Trophoblast cell (in vitro differentiated cells and primary cell): ENCODE results near the gene GNL2.
"Not testable (repeated sequence)": the region's sequence is repeated elsewhere in the genome, so short reads cannot be mapped to it uniquely, and the experiment has no call there.

ENCODE experiments used
- DNase-seq, 2 donors: peaks; one replicate each; pipeline ENCODE4 v3.0.0-alpha.2; 2016
- H2AFZ ChIP-seq: 2 replicates; pipeline ENCODE4 v1.6.1; 2013; ENCODE audit warnings: low read length, moderate library complexity, mild to moderate bottlenecking; ENCODE audit not compliant: insufficient read depth, poor library complexity
- H2AK5ac ChIP-seq: 2 replicates; pipeline ENCODE4 v1.6.1; 2013; ENCODE audit warnings: mild to moderate bottlenecking, low read length
- H2BK120ac ChIP-seq: 2 replicates; pipeline ENCODE4 v1.6.1; 2013; ENCODE audit warnings: low read length, mild to moderate bottlenecking, moderate library complexity; ENCODE audit not compliant: insufficient read depth, poor library complexity
- H2BK12ac ChIP-seq: 2 replicates; pipeline ENCODE4 v1.6.1; 2013; ENCODE audit warnings: mild to moderate bottlenecking, low read length, moderate library complexity
- H2BK5ac ChIP-seq: 2 replicates; pipeline ENCODE4 v1.6.1; 2013; ENCODE audit warnings: low read length, low read depth, moderate library complexity, mild to moderate bottlenecking; ENCODE audit not compliant: poor library complexity
- H3K14ac ChIP-seq: 2 replicates; pipeline ENCODE4 v1.6.1; 2013; ENCODE audit warnings: mild to moderate bottlenecking, low read length
- H3K18ac ChIP-seq: 2 replicates; pipeline ENCODE4 v1.6.1; 2013; ENCODE audit warnings: mild to moderate bottlenecking, low read length
- H3K23ac ChIP-seq: 2 replicates; pipeline ENCODE4 v1.6.1; 2013; ENCODE audit warnings: low read length
- H3K27ac ChIP-seq: 2 replicates; pipeline ENCODE4 v1.5.1; 2013; ENCODE audit warnings: low read depth, mild to moderate bottlenecking, inconsistent platforms, low read length, moderate library complexity
- H3K27me3 ChIP-seq: 2 replicates; pipeline ENCODE4 v1.6.1; 2013; ENCODE audit warnings: inconsistent platforms, mild to moderate bottlenecking, low read length, moderate library complexity; ENCODE audit not compliant: insufficient read depth
- H3K36me3 ChIP-seq, 2 experiments: 1 replicate in 1 of 2; 2 replicates in 1 of 2; pipeline ENCODE4 v1.6.1; 2013; ENCODE audit warnings: low read length in 2 of 2, mild to moderate bottlenecking in 2 of 2, moderate library complexity in 1 of 2; ENCODE audit not compliant: insufficient read depth in 2 of 2, control insufficient read depth in 1 of 2
- H3K4ac ChIP-seq: 2 replicates; pipeline ENCODE4 v1.6.1; 2013; ENCODE audit warnings: low read depth, mild to moderate bottlenecking, low read length, moderate library complexity
- H3K4me1 ChIP-seq, 2 experiments: 1 replicate in 1 of 2; 2 replicates in 1 of 2; pipeline ENCODE4 v1.6.1; 2013; ENCODE audit warnings: low read length in 2 of 2, mild to moderate bottlenecking in 2 of 2, moderate library complexity in 1 of 2; ENCODE audit not compliant: insufficient read depth in 2 of 2, control insufficient read depth in 1 of 2
- H3K4me2 ChIP-seq: 2 replicates; pipeline ENCODE4 v1.6.1; 2013; ENCODE audit warnings: inconsistent platforms, mild to moderate bottlenecking, low read length, moderate library complexity
- H3K4me3 ChIP-seq: 2 replicates; pipeline ENCODE4 v1.5.1; 2013; ENCODE audit warnings: mild to moderate bottlenecking, low read depth, low read length, inconsistent platforms
- H3K79me1 ChIP-seq: one replicate; pipeline ENCODE4 v1.6.1; 2013; ENCODE audit warnings: low read length
- H3K79me2 ChIP-seq: 2 replicates; pipeline ENCODE4 v1.6.1; 2013; ENCODE audit warnings: low read length, mild to moderate bottlenecking; ENCODE audit not compliant: control insufficient read depth, insufficient read depth, poor library complexity
- H3K9ac ChIP-seq: 2 replicates; pipeline ENCODE4 v1.6.1; 2013; ENCODE audit warnings: mild to moderate bottlenecking, low read length
- H3K9me3 ChIP-seq: 2 replicates; pipeline ENCODE4 v1.6.1; 2013; ENCODE audit warnings: low read depth, mild to moderate bottlenecking, control low read depth, inconsistent platforms, low read length; ENCODE audit not compliant: insufficient read depth
- H4K12ac ChIP-seq: 2 replicates; pipeline ENCODE4 v1.6.1; 2013; ENCODE audit warnings: low read depth, mild to moderate bottlenecking, low read length, moderate library complexity
- H4K8ac ChIP-seq: 2 replicates; pipeline ENCODE4 v1.6.1; 2013; ENCODE audit warnings: low read depth, mild to moderate bottlenecking, low read length, moderate library complexity
- H4K91ac ChIP-seq: one replicate; pipeline ENCODE4 v1.6.1; 2013; ENCODE audit warnings: low read depth, mild to moderate bottlenecking, low read length, moderate library complexity
- WGBS: extraction: QIAGEN DNeasy Blood & Tissue Kit; methylation state at CpG from one replicate; pipeline ENCODE4 v1.1.7; 2013; ENCODE audit warnings: missing lambda C conversion rate; ENCODE audit not compliant: insufficient read length, insufficient coverage; ENCODE audit errors: extremely low coverage; 5-methylcytosine and 5-hydroxymethylcytosine counted together

GNL2 gene

GRCh38 chr1:37561133-37562132 is 34.3 kb downstream of the GNL2 start:
- H3K27ac ChIP-seq = no peak overlapping the region
- no peak overlapping the region for H3K4me2 ChIP-seq
- H2AK5ac ChIP-seq = no peak overlapping the region
- no peak overlapping the region for H4K12ac ChIP-seq
- no peak overlapping the region for H2BK12ac ChIP-seq
- H3K23ac ChIP-seq = no peak overlapping the region
- H3K9me3 ChIP-seq = no peaks in the 10 kb centered on the region
- H3K14ac ChIP-seq = no peak overlapping the region
- H2BK120ac ChIP-seq = no peak overlapping the region
- DNase-seq = peak; percentile 33 to 62
- H4K91ac ChIP-seq = no peak overlapping the region
- no peak overlapping the region for H3K4me3 ChIP-seq
- no peak overlapping the region for H3K4ac ChIP-seq
- peaks cover 2% of the 10 kb centered on the region for H3K79me1 ChIP-seq
- H3K36me3 ChIP-seq = peaks cover 7 to 22% of the 10 kb centered on the region in 2 experiments
- peaks cover 3 to 6% of the 10 kb centered on the region in 2 experiments for H3K4me1 ChIP-seq
- no peak overlapping the region for H3K9ac ChIP-seq
- WGBS = no CpG with 5 or more reads among the region's 21 CpGs
- H3K18ac ChIP-seq = no peak overlapping the region
- no peaks in the 10 kb centered on the region for H3K79me2 ChIP-seq
- H4K8ac ChIP-seq = no peak overlapping the region
- H3K27me3 ChIP-seq = no peaks in the 10 kb centered on the region
- H2AFZ ChIP-seq = no peak overlapping the region
- no peak overlapping the region for H2BK5ac ChIP-seq

- Histone ChIP-seq H2BK120ac (no peak overlapping the region), H3K9me3 (no peaks in the 10 kb centered on the region), H2AK5ac (no peak overlapping the region), H3K4me1 (peaks cover 3 to 6% of the 10 kb centered on the region in 2 experiments), H3K27ac (no peak overlapping the region), H4K91ac (no peak overlapping the region), H3K4me3 (no peak overlapping the region), H3K4me2 (no peak overlapping the region), H3K18ac (no peak overlapping the region), H2AFZ (no peak overlapping the region), H3K27me3 (no peaks in the 10 kb centered on the region), H4K8ac (no peak overlapping the region), H3K14ac (no peak overlapping the region), H3K79me1 (peaks cover 2% of the 10 kb centered on the region), H3K23ac (no peak overlapping the region), H3K4ac (no peak overlapping the region), H3K36me3 (peaks cover 3 to 15% of the 10 kb centered on the region in 2 experiments), H4K12ac (no peak overlapping the region), H3K79me2 (no peaks in the 10 kb centered on the region), H2BK12ac (no peak overlapping the region), H3K9ac (no peak overlapping the region), H2BK5ac (no peak overlapping the region)
- DNase-seq = no peak
- no CpG with 5 or more reads among the region's 10 CpGs for WGBS
These were observed 35.2 kb downstream of the GNL2 start for GRCh38 chr1:37560401-37561132.

- not testable (repeated sequence) for H2BK120ac ChIP-seq, H3K4ac ChIP-seq
- WGBS = no CpG with 5 or more reads among the region's 12 CpGs
These were observed 35.8 kb downstream of the GNL2 start for GRCh38 chr1:37559957-37560379.

GRCh38 chr1:37559080-37559479 is 36.7 kb downstream of the GNL2 start:
- Histone ChIP-seq H2BK120ac (no peak overlapping the region), H3K9me3 (no peaks in the 10 kb centered on the region), H3K4me3 (no peak overlapping the region), H3K18ac (no peak overlapping the region), H3K79me2 (no peaks in the 10 kb centered on the region), H2BK5ac (no peak overlapping the region), H4K12ac (no peak overlapping the region), H2BK12ac (no peak overlapping the region), H3K4ac (no peak overlapping the region), H3K23ac (no peak overlapping the region), H3K9ac (no peak overlapping the region), H3K79me1 (peaks cover 2% of the 10 kb centered on the region), H3K4me1 (peaks cover 3 to 6% of the 10 kb centered on the region in 2 experiments), H2AK5ac (no peak overlapping the region), H4K8ac (no peak overlapping the region), H3K36me3 (peaks cover 0 to 9% of the 10 kb centered on the region in 2 experiments), H4K91ac (no peak overlapping the region), H3K4me2 (no peak overlapping the region), H3K14ac (no peak overlapping the region), H3K27me3 (no peaks in the 10 kb centered on the region), H2AFZ (no peak overlapping the region), H3K27ac (no peak overlapping the region)
- DNase-seq = no peak
- WGBS = no CpG with 5 or more reads among the region's 7 CpGs

More at GRCh38 chr1:37559957-37560379, 35.8 kb downstream of the GNL2 start:
- not testable (repeated sequence) for H3K27ac ChIP-seq, H3K4me2 ChIP-seq, H3K14ac ChIP-seq, H3K18ac ChIP-seq, H2BK12ac ChIP-seq, H2BK5ac ChIP-seq, H4K8ac ChIP-seq, H4K12ac ChIP-seq, H4K91ac ChIP-seq, H3K4me1 ChIP-seq, H3K4me3 ChIP-seq, H3K9me3 ChIP-seq, H3K79me1 ChIP-seq, DNase-seq, H3K23ac ChIP-seq, H3K79me2 ChIP-seq, H2AFZ ChIP-seq, H3K36me3 ChIP-seq, H3K9ac ChIP-seq, H3K27me3 ChIP-seq, H2AK5ac ChIP-seq
